Keratinocyte (primary cell): Measurements from ENCODE around the gene ARL3. TPM values are rescaled to one million over a fixed set of nuclear protein-coding genes. Genes with fewer than 3 reads are reported as not detected.

ENCODE experiments used
- DNase-seq: peaks from one replicate; pipeline ENCODE4 v3.0.0-alpha.2; 2011; ENCODE audit warnings: low read depth, missing footprints, low spot score
- FAIRE-seq: peaks from 2 replicates; lab custom pipeline; 2011; peaks lifted over from hg19 to GRCh38; lab: Jason Lieb, UNC
- H2AFZ ChIP-seq: 2 replicates; pipeline ENCODE4 v1.6.0; 2012; ENCODE audit warnings: low read length, control low read depth, inconsistent platforms; ENCODE audit not compliant: control insufficient read depth
- H3K27ac ChIP-seq: 2 replicates; pipeline ENCODE4 v1.5.1; 2011; ENCODE audit warnings: low read length; ENCODE audit not compliant: control insufficient read depth, insufficient read depth
- H3K27me3 ChIP-seq: 3 replicates; pipeline ENCODE4 v1.6.0; 2011; ENCODE audit warnings: low read length; ENCODE audit not compliant: control insufficient read depth, insufficient read depth; ENCODE audit errors: extremely low read depth
- H3K36me3 ChIP-seq, 2 experiments: 2 replicates in 1 of 2; 3 replicates in 1 of 2; pipeline ENCODE4 v1.5.1; 2011; ENCODE audit warnings: low read length in 2 of 2, mild to moderate bottlenecking in 1 of 2; ENCODE audit not compliant: control insufficient read depth in 2 of 2, insufficient read depth in 2 of 2; ENCODE audit errors: extremely low read depth in 1 of 2
- H3K4me1 ChIP-seq: 3 replicates; pipeline ENCODE4 v1.5.1; 2011; ENCODE audit warnings: low read length; ENCODE audit not compliant: control insufficient read depth, insufficient read depth; ENCODE audit errors: extremely low read depth
- H3K4me2 ChIP-seq: 3 replicates; pipeline ENCODE4 v1.6.0; 2011; ENCODE audit warnings: low read depth, low read length; ENCODE audit not compliant: control insufficient read depth, insufficient read depth; ENCODE audit errors: extremely low read depth
- H3K4me3 ChIP-seq, 3 experiments: fragments of 200-600 bp in 1 of 3; sonication (generic) in 1 of 3; 2 replicates in 2 of 3; 3 replicates in 1 of 3; pipeline ENCODE4 v1.5.1; 2011 to 2016; ENCODE audit warnings: low read length in 3 of 3, mild to moderate bottlenecking in 3 of 3, control low read depth in 2 of 3, inconsistent platforms in 1 of 3, low read depth in 1 of 3, mixed read lengths in 1 of 3, mixed run types in 1 of 3, moderate library complexity in 1 of 3; ENCODE audit not compliant: control insufficient read depth in 2 of 3, insufficient read depth in 2 of 3; ENCODE audit errors: extremely low read depth in 1 of 3
- H3K79me2 ChIP-seq: 2 replicates; pipeline ENCODE4 v1.6.0; 2012; ENCODE audit warnings: low read length; ENCODE audit not compliant: control insufficient read depth, insufficient read depth
- H3K9ac ChIP-seq: 3 replicates; pipeline ENCODE4 v1.6.0; 2011; ENCODE audit warnings: low read length; ENCODE audit not compliant: control insufficient read depth, insufficient read depth; ENCODE audit errors: extremely low read depth
- H3K9me1 ChIP-seq: 3 replicates; pipeline ENCODE4 v1.6.0; 2011; ENCODE audit warnings: low read length; ENCODE audit not compliant: control insufficient read depth, insufficient read depth; ENCODE audit errors: extremely low read depth
- H3K9me3 ChIP-seq: 2 replicates; pipeline ENCODE4 v1.5.1; 2012; ENCODE audit warnings: low read depth, low read length; ENCODE audit not compliant: control insufficient read depth
- H4K20me1 ChIP-seq: 3 replicates; pipeline ENCODE4 v1.6.0; 2011; ENCODE audit warnings: low read length; ENCODE audit not compliant: control insufficient read depth, insufficient read depth; ENCODE audit errors: extremely low read depth
- CTCF ChIP-seq, 3 experiments: IDR thresholded peaks in 1 of 3; conservative IDR thresholded peaks in 1 of 3; optimal IDR thresholded peaks in 1 of 3; 2 replicates in 2 of 3; 3 replicates in 1 of 3; pipeline versions ENCODE3 to v1.5.1; 2011; ENCODE audit warnings: low read length in 3 of 3, mild to moderate bottlenecking in 3 of 3, moderate library complexity in 2 of 3, control low read depth in 1 of 3, inconsistent platforms in 1 of 3; ENCODE audit not compliant: insufficient read depth in 2 of 3; ENCODE audit errors: extremely low read depth in 1 of 3
- EZH2 ChIP-seq: IDR thresholded peaks from one replicate; pipeline ENCODE4 v1.6.1; 2012; ENCODE audit warnings: inconsistent platforms, mild to moderate bottlenecking, low read length, moderate library complexity
- dilution Hi-C: fragments of 300-500 bp; cut with MboI; formaldehyde crosslinking; loops from one replicate; pipeline ENCODE4 v1.7.0; 2020; ENCODE audit warnings: low sequenced_read_pairs; ENCODE audit not compliant: extremely low pct_ligation_motif_present
- polyA plus RNA-seq, 5 experiments: library from polyadenylated mRNA; depleted of rRNA in 3 of 5; stranded (reverse) in 3 of 5; stranded (forward) in 1 of 5; unstranded in 1 of 5; fragments of >200 nt; gene quantifications; 1 replicate in 1 of 5; 2 replicates in 3 of 5; 3 replicates in 1 of 5; pipeline versions ENCODE4 v1.2.1 to v1.2.3, GENCODE V29; 2011 to 2012; ENCODE audit warnings: missing spikeins in 2 of 5, low read depth in 1 of 5, low replicate concordance in 1 of 5

The ARL3 gene
- polyA plus RNA-seq, 1 donor (not counting 4 experiments of a cell fraction or from before 2014, with no cell fraction given): 10.7 TPM

- no peaks in the 10 kb centered on the region for H3K9me1 ChIP-seq
- peaks cover 26 to 35% of the 10 kb centered on the region in 2 experiments for H3K36me3 ChIP-seq
- dilution Hi-C loops: no loop called here
- no peak overlapping the region for H3K9ac ChIP-seq
- H3K27me3 ChIP-seq: no peaks in the 10 kb centered on the region
- no peak overlapping the region for H3K4me2 ChIP-seq
- peaks cover 17% of the 10 kb centered on the region for H3K79me2 ChIP-seq
- no peak overlapping the region for H2AFZ ChIP-seq
- peaks cover 15% of the 10 kb centered on the region for H3K4me1 ChIP-seq
- no peaks in the 10 kb centered on the region for H3K9me3 ChIP-seq
- no peak for TF ChIP-seq CTCF (optimal IDR thresholded peaks at IDR 0.05 in 1 of 3, IDR thresholded peaks at IDR 0.05 in 1 of 3, conservative IDR thresholded peaks at IDR 0.05 in 1 of 3; ENCODE audit: extremely low read depth in 1 of 3, insufficient read depth in 2 of 3, low read length in 3 of 3)
- TF ChIP-seq EZH2: no peak
- FAIRE-seq (no peak), DNase-seq (no peak)
- H4K20me1 ChIP-seq: peaks cover 1% of the 10 kb centered on the region
- H3K4me3 ChIP-seq: no peak overlapping the region
- H3K27ac ChIP-seq: no peak overlapping the region
These were observed 57.3 kb downstream of the ARL3 start for GRCh38 chr10:102656791-102657371.

- DNase-seq (no peak), FAIRE-seq (no peak)
- Histone ChIP-seq H3K27ac (no peak overlapping the region), H3K4me2 (no peak overlapping the region), H3K4me1 (peaks cover 15% of the 10 kb centered on the region), H3K9me1 (no peaks in the 10 kb centered on the region), H3K9ac (no peak overlapping the region), H3K27me3 (no peaks in the 10 kb centered on the region), H3K79me2 (peaks cover 26% of the 10 kb centered on the region), H3K36me3 (peaks cover 30 to 35% of the 10 kb centered on the region in 2 experiments), H3K4me3 (no peak overlapping the region), H4K20me1 (peaks cover 6% of the 10 kb centered on the region), H2AFZ (no peak overlapping the region), H3K9me3 (no peaks in the 10 kb centered on the region)
- dilution Hi-C loops: no loop called here
- no peak for TF ChIP-seq CTCF (optimal IDR thresholded peaks at IDR 0.05 in 1 of 3, IDR thresholded peaks at IDR 0.05 in 1 of 3, conservative IDR thresholded peaks at IDR 0.05 in 1 of 3; ENCODE audit: extremely low read depth in 1 of 3, insufficient read depth in 2 of 3, low read length in 3 of 3)
- no peak for TF ChIP-seq EZH2
These were observed 58.2 kb downstream of the ARL3 start for GRCh38 chr10:102656026-102656425.
